GM12878 (cell line): ENCODE data around the gene PCSK6. TPM values are rescaled to one million over a fixed set of nuclear protein-coding genes. Genes with fewer than 3 reads are reported as not detected.

Source experiments
- ATF2 ChIP-seq: IDR thresholded peaks from 2 replicates; pipeline ENCODE4 v1.6.1; 2012; ENCODE audit warnings: low read length, inconsistent platforms
- BACH1 ChIP-seq: fragments of 450-650 bp; IDR thresholded peaks from 2 replicates; pipeline ENCODE4 v1.6.1; 2017; ENCODE audit warnings: mild to moderate bottlenecking, borderline replicate concordance
- CBFB ChIP-seq: IDR thresholded peaks from 2 replicates; pipeline ENCODE4 v1.6.1; 2016; ENCODE audit warnings: antibody characterized with exemption, low read depth
- ESRRA ChIP-seq: IDR thresholded peaks from 2 replicates; pipeline ENCODE4 v1.6.1; 2012; ENCODE audit warnings: mild to moderate bottlenecking, low read length, improper control_type of control experiment
- FOS ChIP-seq: IDR thresholded peaks from 3 replicates; pipeline ENCODE4 v1.6.1; 2011; ENCODE audit warnings: borderline replicate concordance; ENCODE audit not compliant: insufficient read length; ENCODE audit errors: extremely low read depth
- JUND ChIP-seq: IDR thresholded peaks from 2 replicates; pipeline ENCODE4 v1.6.1; 2012; ENCODE audit warnings: low read depth, mild to moderate bottlenecking, low read length, improper control_type of control experiment, moderate library complexity
- MXI1 ChIP-seq: fragments of 150-350 bp; IDR thresholded peaks from 2 replicates; pipeline ENCODE4 v1.6.1; 2011; ENCODE audit warnings: low read depth, mild to moderate bottlenecking, inconsistent platforms, low read length, improper control_type of control experiment
- RELA ChIP-seq: fragments of 450-650 bp; IDR thresholded peaks from 2 replicates; pipeline ENCODE4 v1.8.0; 2014; ENCODE audit warnings: borderline replicate concordance; ENCODE audit not compliant: partially characterized antibody
- SPI1 ChIP-seq: IDR thresholded peaks from 2 replicates; pipeline ENCODE4 v1.6.1; 2011; ENCODE audit warnings: low read depth, mild to moderate bottlenecking, low read length, moderate library complexity, borderline replicate concordance; ENCODE audit not compliant: insufficient read depth
- SRF ChIP-seq, 2 experiments: IDR thresholded peaks; 2 replicates each; pipeline ENCODE4 v1.6.1; 2011; ENCODE audit warnings: low read depth in 2 of 2, low read length in 2 of 2, mild to moderate bottlenecking in 1 of 2, moderate library complexity in 1 of 2
- TARDBP ChIP-seq: IDR thresholded peaks from 2 replicates; pipeline ENCODE4 v1.6.1; 2016; ENCODE audit warnings: borderline replicate concordance
- ZNF274 ChIP-seq: IDR thresholded peaks from one replicate; pipeline ENCODE4 v1.8.0; 2011; ENCODE audit not compliant: insufficient read length, insufficient read depth
- polyA plus RNA-seq, 11 experiments: library from polyadenylated mRNA; depleted of rRNA in 4 of 11; unstranded in 6 of 11; stranded (reverse) in 5 of 11; fragments of >200 nt; fragmentation: Nextera tagmentation in 4 of 11; fragmentation: Illumina TruSeq in 1 of 11; extraction: Ambion mirVana in 4 of 11; extraction: Trizol in 1 of 11; gene quantifications; 1 replicate in 1 of 11; 2 replicates in 10 of 11; pipeline versions ENCODE4 v1.2.1 to v1.2.3, GENCODE V29; 2011 to 2016; ENCODE audit warnings: inconsistent platforms in 2 of 11, missing spikeins in 2 of 11, low read depth in 1 of 11
- total RNA-seq, 4 experiments: library from RNA; depleted of rRNA in 3 of 4; stranded (reverse); fragments of >200 nt in 3 of 4; fragmentation: Illumina TruSeq in 1 of 4; extraction: Trizol in 1 of 4; gene quantifications; 2 replicates each; pipeline versions ENCODE4 v1.2.1 to v1.2.3, GENCODE V29; 2013 to 2021
- TF ChIP-seq, protein P1 (sequence below): fragments of 450-650 bp; IDR thresholded peaks from 2 replicates; pipeline ENCODE4 v1.6.1; 2017; ENCODE audit warnings: mild to moderate bottlenecking
- TF ChIP-seq, protein P2 (sequence below): fragments of 450-650 bp; IDR thresholded peaks from 2 replicates; pipeline ENCODE4 v1.6.1; 2017; ENCODE audit warnings: mild to moderate bottlenecking, low read depth, inconsistent platforms; ENCODE audit not compliant: poor library complexity, severe bottlenecking

PCSK6 gene
- total and polyA plus RNA-seq, 10 of the 15 experiments (the other 5 are each of a cell fraction or from before 2014, with no cell fraction given) = 0.19 to 0.67 (median 0.25) TPM; not detected in 4

DNA sequence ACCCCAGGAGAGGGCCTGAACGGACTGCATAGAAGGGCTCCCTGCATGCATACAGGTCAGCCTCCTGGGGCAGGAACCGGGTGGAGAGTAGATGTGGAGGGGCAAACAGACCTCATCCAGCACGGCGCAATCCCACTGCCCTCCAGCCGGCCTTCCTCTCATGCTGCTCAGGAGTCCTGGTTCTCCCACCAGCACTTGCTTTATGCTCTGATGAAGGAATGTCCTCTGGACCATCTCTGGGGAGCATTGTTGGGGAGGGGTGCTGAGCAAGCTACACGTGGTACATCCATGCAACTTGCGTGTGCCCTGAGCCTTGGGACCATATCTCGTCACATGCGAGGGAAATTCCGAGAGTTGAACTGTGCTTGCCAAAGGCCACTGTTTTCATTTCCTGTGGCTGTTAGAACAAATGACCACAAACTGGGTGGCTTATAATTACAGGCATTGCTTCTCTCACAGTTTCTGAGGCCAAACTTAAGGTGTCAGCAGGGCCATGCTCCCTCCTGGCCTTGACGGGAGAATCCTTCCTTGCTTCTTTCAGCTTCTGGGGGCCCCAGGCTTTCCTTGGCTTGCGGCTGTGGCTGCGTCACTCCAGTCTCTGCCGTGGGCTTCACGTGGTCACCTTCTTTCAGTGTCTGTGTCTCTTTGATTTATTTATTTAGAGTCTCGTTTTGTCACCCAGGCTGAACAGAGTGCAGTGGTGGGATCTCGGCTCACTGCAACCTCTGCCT is 224.4 kb downstream of the PCSK6 start (continued):
- no peak for TF ChIP-seq ATF2
- TF ChIP-seq FOS = no peak
- TF ChIP-seq SRF (IDR thresholded peaks at IDR 0.05; ENCODE audit: low read depth in 2 of 2, low read length in 2 of 2) = no peak
- TF ChIP-seq JUND = no peak
- TF ChIP-seq ESRRA = no peak
- TF ChIP-seq, protein P1, sequence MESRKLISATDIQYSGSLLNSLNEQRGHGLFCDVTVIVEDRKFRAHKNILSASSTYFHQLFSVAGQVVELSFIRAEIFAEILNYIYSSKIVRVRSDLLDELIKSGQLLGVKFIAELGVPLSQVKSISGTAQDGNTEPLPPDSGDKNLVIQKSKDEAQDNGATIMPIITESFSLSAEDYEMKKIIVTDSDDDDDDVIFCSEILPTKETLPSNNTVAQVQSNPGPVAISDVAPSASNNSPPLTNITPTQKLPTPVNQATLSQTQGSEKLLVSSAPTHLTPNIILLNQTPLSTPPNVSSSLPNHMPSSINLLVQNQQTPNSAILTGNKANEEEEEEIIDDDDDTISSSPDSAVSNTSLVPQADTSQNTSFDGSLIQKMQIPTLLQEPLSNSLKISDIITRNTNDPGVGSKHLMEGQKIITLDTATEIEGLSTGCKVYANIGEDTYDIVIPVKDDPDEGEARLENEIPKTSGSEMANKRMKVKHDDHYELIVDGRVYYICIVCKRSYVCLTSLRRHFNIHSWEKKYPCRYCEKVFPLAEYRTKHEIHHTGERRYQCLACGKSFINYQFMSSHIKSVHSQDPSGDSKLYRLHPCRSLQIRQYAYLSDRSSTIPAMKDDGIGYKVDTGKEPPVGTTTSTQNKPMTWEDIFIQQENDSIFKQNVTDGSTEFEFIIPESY = no peak
- TF ChIP-seq BACH1 = peak; percentile 65; the same call in 1 of the 2 replicates
- no peak for TF ChIP-seq ZNF274
- TF ChIP-seq SPI1 = peak; percentile 44; the same call in 1 of the 2 replicates
- no peak for TF ChIP-seq TARDBP
- TF ChIP-seq, protein P2, sequence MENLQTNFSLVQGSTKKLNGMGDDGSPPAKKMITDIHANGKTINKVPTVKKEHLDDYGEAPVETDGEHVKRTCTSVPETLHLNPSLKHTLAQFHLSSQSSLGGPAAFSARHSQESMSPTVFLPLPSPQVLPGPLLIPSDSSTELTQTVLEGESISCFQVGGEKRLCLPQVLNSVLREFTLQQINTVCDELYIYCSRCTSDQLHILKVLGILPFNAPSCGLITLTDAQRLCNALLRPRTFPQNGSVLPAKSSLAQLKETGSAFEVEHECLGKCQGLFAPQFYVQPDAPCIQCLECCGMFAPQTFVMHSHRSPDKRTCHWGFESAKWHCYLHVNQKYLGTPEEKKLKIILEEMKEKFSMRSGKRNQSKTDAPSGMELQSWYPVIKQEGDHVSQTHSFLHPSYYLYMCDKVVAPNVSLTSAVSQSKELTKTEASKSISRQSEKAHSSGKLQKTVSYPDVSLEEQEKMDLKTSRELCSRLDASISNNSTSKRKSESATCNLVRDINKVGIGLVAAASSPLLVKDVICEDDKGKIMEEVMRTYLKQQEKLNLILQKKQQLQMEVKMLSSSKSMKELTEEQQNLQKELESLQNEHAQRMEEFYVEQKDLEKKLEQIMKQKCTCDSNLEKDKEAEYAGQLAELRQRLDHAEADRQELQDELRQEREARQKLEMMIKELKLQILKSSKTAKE = peak; percentile 80
- TF ChIP-seq CBFB = peak; percentile 55; the same call in 1 of the 2 replicates
- peak; percentile 60 for TF ChIP-seq MXI1
- peak; percentile 98 for TF ChIP-seq RELA
